Lung microvascular endothelial cell (primary cell): ENCODE measurements around the gene HOXD12. TPM values are rescaled to one million over a fixed set of nuclear protein-coding genes. Genes with fewer than 3 reads are reported as not detected.
A peak's percentile ranks its signal among the peaks of the same experiment; 100 is the strongest.

Experiments used
- DNase-seq, 2 donors: peaks; one replicate each; pipeline versions ENCODE4 v3.0.0 to v3.0.0-alpha.2; 2010; ENCODE audit warnings: low read depth in 2 of 2
- total RNA-seq: library from RNA; depleted of rRNA; stranded (reverse); fragments of >200 nt; gene quantifications from 2 replicates; pipeline ENCODE4 v1.2.1, GENCODE V29; 2014

The HOXD12 gene
- total RNA-seq, 1 donor from 2014 or later = not detected

DNA sequence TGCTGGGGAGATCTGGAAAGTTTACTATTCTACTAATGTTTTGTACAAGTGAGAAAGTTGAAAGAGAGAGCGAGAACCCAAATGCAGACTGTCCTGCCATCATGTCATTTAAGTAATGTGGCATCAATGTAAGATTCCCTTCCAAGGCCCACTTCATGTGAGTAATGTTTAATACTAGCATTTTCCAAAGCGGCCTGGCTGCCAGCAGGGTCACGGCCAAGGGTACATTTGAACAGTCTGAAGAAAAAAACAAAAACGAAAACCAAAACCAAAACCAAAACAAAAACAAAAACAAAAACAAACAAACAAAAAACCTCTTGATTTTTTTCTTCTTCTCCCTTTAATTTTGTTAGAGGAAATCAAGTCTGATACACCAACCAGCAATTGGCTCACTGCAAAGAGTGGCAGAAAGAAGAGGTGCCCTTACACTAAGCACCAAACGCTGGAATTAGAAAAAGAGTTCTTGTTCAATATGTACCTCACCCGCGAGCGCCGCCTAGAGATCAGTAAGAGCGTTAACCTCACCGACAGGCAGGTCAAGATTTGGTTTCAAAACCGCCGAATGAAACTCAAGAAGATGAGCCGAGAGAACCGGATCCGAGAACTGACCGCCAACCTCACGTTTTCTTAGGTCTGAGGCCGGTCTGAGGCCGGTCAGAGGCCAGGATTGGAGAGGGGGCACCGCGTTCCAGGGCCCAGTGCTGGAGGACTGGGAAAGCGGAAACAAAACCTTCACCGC, 19.2 kb downstream of the HOXD12 start:
- peak; percentile 23 to 90 for DNase-seq

DNA sequence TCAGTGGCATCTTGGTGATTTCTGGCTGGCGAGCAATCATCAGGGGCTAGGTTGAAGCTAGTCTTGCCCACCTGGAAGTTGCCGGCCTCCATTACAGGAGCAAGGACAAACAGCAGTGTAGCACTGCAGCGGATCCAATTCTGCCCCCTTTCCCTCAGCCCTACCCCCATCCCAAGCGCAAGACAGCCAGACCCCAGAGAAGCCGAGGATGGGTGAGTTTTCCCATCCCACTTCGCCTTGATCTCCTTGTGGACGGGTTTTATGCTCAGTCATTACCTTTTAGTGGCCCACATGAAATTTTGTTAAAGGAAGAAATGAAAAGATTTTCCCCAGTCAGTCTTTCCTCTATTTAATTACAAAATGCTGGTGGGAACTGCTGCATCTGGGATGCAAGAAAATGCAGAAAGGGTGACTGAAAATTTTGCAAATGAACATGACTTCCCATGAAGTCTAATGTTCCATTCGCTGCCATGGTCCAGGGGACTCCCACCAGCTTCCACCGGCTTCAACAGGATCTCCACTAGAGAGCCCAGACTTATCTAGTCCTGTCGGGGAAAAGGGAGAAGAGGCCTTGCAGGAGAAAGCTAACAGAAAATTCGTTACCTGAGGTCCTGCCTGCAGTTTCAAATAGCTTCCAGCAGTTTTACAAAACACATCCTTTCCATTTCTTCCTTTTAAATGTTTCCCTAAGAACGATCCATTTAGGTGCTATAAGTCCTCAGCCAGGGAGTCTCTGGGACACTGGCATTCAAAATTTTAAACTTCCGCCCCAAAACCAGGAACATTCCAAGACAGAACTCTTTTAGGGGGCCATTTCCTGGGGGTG, 21.0 kb downstream of the HOXD12 start:
- DNase-seq = peak in 1 of 2 donors; percentile 64

DNA sequence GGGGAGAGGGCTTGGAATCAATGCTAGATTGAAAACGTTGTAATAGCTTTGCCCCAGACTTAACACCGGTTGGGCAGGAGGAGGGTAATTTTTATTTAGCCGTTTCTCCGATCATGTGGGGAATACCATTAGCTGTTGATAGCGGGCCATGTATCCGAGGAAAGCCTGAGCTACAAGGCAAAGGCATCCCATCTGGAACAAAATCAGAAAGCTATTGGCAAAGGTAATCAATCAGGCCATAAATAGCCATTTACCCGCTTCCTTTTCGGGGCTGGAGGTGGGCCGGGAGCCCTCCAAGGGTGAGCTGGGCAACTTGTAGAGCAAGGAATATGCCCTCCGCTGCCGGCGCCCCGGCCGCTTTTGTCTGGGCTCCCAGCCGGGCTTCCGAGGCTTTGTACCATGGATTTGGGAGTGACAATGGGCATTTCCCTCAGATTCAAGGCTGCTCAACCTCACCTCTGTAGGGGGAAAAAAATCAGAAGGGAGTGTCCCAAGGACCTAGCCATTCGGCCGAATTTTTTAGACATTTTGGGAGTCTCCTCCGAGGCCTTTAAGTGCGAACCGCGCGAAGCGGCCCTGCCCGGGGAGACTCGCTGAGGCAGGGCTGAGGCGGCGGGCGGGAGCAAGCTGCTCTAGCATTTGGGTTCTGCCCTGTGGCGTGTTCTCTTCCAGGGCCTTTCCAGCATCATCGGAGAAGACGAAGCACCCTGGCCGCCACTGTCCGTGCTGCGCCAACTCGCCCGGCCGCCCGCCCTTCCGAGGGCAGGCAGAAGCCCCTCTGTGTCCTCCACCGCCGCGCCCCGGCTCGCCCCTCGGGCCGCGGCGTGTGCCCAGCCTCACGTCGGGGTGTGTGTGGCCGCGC, 21.8 kb downstream of the HOXD12 start:
- peak in 1 of 2 donors; percentile 48 for DNase-seq

DNA sequence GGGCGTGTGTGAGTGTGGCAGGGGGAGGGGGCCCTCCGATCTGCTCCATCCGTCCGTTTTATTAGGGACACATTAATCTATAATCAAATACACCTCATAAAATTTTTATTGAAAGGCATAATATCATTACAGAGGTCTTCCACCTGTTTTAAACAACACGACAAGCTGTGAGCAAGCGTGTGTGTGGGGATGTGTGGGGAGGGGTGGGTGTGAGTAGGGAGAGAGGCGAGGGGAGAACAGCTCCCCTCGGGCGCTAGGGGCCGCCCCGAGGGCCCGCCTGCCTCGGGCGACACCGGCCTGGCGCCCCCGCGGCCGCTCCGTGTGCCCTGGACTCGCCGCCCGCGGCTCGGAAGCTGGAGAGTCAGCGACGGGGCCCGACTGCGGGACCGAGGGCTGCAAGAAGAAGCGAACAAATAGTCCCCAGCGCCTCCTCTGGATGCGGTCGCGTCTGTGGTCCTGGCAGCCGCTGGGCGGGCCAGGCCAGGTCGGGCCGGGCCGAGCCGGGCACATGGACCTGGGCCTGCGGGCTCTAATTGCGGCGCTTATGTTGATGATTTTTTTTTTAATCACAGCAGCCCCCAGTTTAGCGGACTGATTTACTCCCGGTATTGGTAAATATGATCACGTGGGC, 22.6 kb downstream of the HOXD12 start:
- DNase-seq = peak in 1 of 2 donors; percentile 95

DNA sequence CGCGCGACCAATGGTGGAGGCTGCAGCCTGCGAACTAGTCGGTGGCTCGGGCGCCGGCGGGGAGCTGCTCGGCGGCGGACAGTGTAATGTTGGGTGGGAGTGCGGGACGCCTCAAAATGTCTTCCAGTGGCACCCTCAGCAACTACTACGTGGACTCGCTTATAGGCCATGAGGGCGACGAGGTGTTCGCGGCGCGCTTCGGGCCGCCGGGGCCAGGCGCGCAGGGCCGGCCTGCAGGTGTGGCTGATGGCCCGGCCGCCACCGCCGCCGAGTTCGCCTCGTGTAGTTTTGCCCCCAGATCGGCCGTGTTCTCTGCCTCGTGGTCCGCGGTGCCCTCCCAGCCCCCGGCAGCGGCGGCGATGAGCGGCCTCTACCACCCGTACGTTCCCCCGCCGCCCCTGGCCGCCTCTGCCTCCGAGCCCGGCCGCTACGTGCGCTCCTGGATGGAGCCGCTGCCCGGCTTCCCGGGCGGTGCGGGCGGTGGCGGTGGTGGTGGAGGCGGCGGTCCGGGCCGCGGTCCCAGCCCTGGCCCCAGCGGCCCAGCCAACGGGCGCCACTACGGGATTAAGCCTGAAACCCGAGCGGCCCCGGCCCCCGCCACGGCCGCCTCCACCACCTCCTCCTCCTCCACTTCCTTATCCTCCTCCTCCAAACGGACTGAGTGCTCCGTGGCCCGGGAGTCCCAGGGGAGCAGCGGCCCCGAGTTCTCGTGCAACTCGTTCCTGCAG, 23.3 kb downstream of the HOXD12 start, which contains the start of gene HOXD9:
TSS of gene HOXD9 (plus strand) at position 37 of the 728 bp plus-strand sequence. CDS start at position 87, 50 bp downstream.
- peak in 1 of 2 donors; percentile 19 for DNase-seq

DNA sequence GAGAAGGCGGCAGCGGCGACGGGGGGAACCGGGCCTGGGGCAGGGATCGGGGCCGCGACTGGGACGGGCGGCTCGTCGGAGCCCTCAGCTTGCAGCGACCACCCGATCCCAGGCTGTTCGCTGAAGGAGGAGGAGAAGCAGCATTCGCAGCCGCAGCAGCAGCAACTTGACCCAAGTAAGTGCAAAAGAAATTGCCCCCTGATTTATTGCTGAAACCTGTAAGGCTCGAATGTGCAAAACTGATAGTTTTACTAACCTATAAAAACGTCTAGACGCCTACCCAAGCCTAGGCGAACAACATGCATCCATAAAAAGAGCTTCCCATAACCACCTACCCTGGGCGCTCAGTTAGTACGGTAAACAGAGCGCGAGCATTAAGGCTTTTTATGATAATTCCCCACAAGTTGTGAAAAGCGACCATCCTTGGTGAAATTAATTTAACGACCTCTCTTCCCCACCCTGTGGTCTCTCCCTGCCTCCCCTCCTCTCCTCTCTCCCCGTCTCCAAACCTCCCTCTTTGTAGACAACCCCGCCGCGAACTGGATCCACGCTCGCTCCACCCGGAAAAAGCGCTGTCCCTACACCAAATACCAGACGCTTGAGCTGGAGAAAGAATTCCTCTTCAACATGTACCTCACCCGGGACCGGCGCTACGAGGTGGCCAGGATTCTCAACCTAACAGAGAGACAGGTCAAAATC, 24.0 kb downstream of the HOXD12 start:
- DNase-seq = peak in 1 of 2 donors; percentile 48

DNA sequence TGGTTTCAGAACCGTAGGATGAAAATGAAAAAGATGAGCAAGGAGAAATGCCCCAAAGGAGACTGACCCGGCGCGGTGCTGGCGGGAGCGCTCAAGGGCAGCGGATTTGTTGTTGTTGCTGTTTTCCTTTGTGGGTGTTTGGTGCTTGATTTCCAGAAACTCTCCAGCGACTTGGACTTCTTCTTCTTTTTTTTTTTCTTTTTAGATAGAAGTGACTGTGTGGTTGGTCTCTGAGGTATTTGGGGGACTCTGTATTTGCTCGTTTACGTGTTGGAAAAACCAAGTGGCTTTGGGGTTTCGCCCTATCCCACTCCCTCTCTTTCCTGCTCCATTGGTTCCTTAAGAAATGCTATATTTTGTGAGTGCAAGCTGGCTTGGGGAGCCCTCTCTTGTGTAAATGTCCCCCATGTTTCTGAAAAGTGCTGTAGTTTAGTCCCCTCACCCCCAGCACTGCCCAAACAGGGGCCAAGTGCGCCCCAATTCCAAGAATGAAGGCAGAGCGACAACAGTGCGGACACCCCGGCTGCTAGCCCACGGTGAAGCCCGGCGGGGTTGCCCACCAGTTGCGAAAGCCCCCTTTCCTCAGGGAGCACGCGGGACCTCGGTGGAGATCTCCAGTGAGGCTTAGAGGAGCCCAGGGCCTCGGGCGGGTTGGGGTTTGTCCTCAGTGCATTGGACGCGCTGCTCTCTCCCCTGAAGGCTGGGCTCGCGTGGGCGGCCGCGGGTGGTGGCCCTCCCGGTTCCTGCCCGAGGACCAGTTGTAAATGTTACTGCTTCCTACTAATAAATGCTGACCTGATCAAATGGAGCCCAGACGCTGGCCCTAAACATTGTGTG, 24.7 kb downstream of the HOXD12 start:
- DNase-seq = peak in 1 of 2 donors; percentile 59

DNA sequence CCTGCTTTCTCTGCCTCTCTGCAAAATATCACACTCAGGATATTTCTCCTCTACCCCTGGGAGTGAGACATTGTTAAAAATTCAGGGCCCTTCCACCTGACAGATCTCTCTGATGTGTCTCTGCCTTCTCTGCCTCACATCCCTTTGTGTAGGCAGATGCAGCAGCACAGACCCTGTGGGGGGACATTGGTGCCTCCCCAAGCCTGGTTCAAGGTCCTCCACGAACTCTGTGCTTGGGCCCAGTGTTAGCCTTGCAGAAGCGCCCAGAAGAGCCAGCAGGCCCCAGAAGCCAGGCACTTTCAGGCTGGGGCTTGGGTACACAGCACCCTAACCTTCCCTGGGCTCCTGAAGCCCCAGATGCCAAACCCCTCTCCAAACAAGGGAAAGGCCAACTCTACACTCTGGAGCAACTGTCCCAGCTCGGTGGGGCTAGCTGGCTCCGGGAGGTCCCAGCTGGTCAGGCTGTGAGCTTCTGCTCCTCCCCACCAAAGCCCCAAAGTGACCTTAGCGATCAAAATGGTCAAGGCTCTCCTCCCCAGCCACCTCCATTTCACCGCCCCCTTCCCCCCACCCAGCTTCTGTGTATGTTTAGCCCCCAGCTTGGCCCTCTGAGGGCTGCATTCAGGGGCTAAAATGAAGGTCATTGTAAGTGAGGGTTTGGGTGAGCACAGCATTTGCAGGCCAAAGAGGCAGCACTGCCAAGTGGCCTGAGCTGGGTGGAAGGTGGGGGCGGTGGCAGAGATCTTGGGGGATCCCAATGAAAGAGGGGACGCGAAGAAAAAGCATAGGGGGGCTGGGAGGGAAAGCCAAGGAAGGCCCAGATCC, 25.6 kb downstream of the HOXD12 start:
- DNase-seq = peak in 1 of 2 donors; percentile 50

DNA sequence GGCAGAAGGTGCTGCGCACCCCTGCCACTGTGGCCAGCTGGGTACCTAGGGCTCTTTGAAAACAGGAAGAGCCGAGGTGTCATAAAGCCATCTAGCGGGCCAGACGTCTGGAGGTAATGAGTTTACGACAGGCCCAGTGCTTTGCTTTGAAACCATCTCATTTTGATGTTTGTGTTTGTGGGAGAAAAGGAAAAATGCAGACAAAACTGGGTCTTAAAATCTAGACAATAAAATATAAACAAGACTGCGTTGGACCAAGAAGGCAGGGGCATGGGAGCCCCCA, 26.1 kb downstream of the HOXD12 start:
- peak in 1 of 2 donors; percentile 66 for DNase-seq

DNA sequence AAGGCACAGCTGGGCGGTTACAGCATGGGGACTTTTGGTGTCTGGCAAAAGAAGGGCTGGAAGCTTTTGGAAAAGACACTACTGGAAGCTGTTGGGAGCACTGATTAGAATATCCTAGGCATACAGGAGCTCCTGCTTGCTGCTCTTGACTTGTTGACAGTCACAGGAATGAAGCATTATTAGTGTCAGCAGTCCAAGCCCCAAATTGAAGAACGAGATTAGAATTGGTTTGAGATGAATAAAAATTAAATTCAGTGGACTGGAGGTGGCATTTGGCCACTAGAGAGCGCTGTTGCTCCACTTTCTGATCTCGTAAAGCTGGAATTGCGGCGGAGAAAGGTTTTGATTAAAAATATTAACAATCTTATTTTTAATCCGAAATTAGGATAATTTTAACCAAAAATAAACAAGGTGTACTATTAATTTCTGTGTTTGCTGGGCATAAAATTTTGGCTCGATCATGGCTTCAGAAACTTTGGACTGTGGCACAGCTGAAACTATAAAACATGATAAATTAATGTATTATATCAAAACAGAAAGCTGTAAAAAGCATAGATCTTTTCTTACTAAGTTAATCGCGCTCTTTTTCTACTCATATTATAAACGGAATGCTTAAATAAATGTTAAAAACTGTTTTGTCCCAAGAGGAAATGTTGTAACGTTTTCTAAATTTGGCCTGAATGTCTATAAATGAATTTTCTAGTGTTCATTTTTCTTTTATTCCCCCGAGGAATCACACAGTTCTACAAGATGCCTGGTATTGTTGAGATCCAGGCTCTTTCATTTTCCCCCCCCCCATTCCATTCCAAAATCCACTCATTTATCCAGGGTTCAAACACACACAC, 27.6 kb downstream of the HOXD12 start:
- peak; percentile 68 to 93 for DNase-seq

DNA sequence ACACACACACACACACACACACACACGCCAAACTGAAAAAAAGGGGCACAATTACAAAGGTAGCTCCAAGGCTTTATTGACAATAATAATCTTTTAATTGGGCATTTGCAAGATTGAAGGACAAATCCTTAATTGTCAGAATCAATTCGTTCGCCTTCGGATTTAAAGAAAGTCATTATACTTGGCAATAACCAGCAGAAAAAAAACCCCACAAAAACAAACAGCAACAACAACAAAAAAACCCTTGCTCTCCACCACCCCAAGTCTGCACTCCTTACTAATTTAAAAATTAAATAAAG, 28.1 kb downstream of the HOXD12 start:
- DNase-seq = no peak

DNA sequence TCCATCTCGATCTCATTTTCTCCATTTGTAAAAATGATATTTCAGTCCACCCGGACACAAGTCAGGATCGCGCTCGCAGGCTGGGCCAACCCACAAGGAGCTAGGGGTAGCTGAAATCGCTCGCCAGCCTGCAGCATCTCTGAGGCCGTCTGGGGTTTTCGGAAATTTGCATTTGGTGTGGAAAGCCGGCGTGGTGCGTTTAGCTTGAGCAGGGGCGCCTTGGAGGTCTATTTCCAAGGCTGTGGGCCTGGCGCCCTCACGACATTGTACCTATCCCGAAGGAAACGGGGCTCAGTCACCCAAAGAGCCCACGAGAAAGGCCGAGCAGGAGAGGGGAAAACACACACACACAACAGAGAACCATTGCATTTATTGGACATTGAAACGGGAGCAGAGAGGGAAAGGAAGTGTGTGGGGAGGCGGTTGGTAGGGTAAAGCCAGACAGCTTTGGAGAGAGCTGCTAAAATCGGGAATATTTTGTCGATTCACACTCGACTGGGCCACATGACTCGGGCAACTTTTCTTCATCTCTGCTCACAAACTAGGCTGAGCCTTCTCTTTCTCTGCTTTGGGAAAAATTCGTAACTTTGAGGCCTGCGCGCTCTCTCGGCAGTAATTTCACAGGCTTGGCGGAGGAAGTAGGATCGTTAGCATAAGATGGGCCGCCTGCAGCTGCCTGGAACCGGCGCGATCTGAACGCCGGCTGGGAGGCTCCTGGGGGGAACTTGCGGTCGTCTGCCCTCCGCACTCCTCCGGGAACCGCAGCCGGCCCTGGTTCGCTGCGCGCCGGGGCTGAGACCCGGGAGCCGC, 28.8 kb downstream of the HOXD12 start:
- DNase-seq = peak in 1 of 2 donors; percentile 65

DNA sequence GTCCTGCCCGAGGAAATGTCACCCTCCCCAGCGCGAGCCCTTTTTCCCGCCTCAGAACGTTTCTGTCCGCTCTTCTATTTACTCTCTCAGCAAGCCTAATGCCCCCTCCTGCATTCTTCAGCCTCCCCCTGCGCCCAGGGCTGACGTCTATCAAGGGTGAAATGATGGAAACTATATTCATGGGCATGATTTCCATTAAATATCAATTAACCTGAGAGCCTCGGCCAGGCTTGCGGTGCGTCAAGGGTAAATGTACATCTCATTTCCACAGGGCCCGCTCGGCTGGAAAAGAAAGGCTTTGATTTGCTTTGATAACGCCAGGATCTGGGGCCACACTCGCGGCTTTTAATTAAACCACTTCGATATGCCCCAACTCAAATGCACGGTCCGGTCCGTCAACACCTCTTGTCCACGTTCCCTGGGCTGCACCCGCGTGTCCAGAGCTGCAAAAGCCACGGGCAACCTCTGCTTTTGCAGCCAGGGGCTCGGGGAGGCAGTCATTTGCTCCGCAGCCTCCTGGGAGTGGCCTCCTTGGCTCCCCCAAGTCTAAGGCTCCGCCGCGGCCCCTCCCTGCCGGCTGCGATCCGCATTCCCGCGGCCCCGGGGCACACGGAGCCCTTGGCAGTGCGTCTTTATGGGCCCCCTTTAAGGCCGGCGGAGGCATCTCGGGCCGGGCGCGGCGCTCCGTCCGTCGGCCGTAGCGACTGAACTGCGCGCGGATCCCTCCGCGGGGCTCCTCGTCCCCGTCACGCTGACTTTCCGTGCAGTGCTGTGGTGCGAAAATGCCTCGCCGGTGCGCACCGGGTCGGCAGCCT, 29.6 kb downstream of the HOXD12 start, which contains the start of gene HOXD8:
TSS of gene HOXD8 (plus strand) at position 724 of the 815 bp plus-strand sequence. CDS start 662 bp downstream, outside the sequence.
- DNase-seq = peak; percentile 64 to 98

DNA sequence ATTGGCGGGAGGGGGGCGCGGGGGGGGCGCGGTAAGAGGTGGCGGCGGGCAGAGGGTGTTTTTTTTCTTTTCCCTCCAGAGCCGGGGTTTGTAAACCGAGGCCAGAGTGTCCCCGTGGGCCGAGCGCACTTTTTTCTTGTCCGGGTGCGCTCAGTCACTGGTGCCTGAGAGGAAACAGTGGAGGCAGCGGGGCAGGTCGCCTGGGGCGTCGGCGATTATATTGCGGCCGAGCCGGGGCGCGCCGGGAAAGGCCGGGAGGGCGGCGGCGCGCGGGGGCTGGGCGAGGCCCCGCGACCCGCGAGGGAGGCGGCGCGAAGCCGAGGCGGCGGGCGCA, 30.2 kb downstream of the HOXD12 start:
- no peak for DNase-seq

DNA sequence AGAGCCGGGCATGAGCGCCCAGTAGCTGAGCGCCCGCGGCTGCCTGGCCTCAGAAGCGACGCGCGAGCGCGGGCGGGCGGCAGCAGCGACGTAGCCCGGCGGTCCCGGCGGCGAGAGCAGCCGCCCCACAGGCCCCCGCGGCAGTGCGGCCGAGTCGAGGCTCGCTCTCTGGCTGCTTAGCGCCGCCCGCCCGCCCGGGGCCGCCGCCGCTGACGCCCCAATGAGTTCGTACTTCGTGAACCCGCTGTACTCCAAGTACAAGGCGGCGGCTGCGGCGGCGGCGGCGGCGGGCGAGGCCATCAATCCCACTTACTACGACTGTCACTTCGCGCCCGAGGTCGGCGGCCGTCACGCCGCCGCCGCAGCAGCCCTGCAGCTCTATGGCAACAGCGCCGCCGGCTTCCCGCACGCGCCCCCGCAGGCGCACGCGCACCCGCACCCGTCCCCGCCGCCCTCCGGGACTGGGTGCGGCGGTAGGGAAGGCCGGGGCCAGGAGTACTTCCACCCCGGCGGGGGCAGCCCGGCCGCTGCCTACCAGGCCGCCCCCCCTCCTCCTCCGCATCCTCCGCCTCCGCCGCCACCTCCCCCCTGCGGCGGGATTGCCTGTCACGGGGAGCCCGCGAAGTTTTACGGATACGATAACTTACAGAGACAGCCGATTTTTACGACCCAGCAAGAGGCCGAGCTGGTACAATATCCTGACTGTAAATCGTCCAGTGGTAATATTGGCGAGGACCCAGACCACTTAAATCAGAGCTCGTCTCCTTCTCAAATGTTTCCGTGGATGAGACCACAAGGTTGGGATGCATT, 30.8 kb downstream of the HOXD12 start:
- DNase-seq = peak; percentile 33 to 86
